ENCODE results near the gene MAN1B1.

DNA sequence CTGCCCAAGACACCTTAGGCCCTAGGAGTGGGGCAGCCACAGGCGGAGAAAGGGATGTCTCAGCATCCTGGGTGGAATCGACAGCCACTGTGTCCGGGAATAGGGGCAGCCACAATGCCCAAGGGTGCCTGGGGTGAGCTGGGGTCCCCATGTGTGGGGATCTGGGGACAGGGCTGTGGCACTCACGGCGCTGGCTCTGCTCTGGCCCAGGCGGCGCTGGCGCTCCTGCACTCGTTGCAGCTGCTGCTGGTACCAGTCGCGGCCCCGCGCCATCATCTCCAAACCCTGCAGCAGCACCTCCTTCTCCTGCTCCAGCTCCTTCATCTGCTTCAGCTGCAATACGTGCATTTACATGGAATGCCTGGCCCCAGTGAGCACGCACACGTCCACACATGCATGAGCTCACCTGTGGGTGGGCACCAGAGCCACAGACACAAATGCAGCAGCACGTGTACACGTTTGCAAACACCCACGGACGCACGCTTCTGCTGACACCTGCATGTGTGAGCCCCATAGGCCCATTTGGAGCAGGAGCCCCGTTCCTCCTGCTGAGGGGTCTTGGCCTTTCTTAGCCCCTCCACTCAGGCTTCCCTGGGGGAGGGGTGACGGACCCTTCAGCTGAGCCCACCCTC is 21.3 kb upstream of the MAN1B1 start:
- TF ChIP-seq CTCF (IDR thresholded peaks at IDR 0.05; ENCODE audit: control extremely low read depth in 1 of 3, insufficient read depth in 1 of 3, low read depth in 1 of 3, low read length in 3 of 3) (no peak), KDM1A (IDR thresholded peaks at IDR 0.05; ENCODE audit: borderline replicate concordance, low read length) (no peak), JUND (IDR thresholded peaks at IDR 0.05; ENCODE audit: low read length) (no peak), RAD21 (IDR thresholded peaks at IDR 0.05 in 1 of 2, conservative IDR thresholded peaks at IDR 0.05 in 1 of 2; ENCODE audit: low read depth in 2 of 2, low read length in 2 of 2) (no peak), CHD2 (IDR thresholded peaks at IDR 0.05; ENCODE audit: low read length) (no peak)
